Activated naive CD4-positive, alpha-beta T cell treated with anti-CD3 and anti-CD28 coated beads, Interleukin-2, amount 10 ng/mL, durations not matched to agents 7 days and 5 days (primary cell): ENCODE data around the gene ICA1.

Experiments
- CTCF ChIA-PET: fragments of 350-600 bp; sonication (Branson Sonifier 250); formaldehyde crosslinking; loops from one replicate; lab custom pipeline; 2021; ENCODE audit warnings: antibody characterized with exemption; lab: Charles Lee
- DNase-seq: peaks from one replicate; pipeline ENCODE4 v3.0.0-alpha.2; 2020
- H3K27ac Mint-ChIP-seq: one replicate; pipeline ENCODE4 v1.8.0; 2021; ENCODE audit warnings: mild to moderate bottlenecking, moderate library complexity, mixed read lengths
- H3K27me3 Mint-ChIP-seq: one replicate; pipeline ENCODE4 v1.8.0; 2021; ENCODE audit warnings: mild to moderate bottlenecking, mixed read lengths
- H3K36me3 Mint-ChIP-seq: one replicate; pipeline ENCODE4 v1.8.0; 2021; ENCODE audit warnings: mixed read lengths
- H3K4me1 Mint-ChIP-seq: one replicate; pipeline ENCODE4 v1.8.0; 2021; ENCODE audit warnings: mixed read lengths
- H3K4me3 Mint-ChIP-seq: one replicate; pipeline ENCODE4 v1.8.0; 2021; ENCODE audit warnings: mild to moderate bottlenecking, moderate library complexity, mixed read lengths
- H3K9me3 Mint-ChIP-seq: one replicate; pipeline ENCODE4 v1.8.0; 2021; ENCODE audit warnings: mixed read lengths

Gene ICA1

GRCh38 chr7:8146788-8147413 is 115.1 kb downstream of the ICA1 start:
- peaks cover 39% of the 10 kb centered on the region for H3K4me1 Mint-ChIP-seq
- H3K4me3 Mint-ChIP-seq, result no peak overlapping the region
- no peak for DNase-seq
- peaks cover 4% of the 10 kb centered on the region for H3K27me3 Mint-ChIP-seq
- H3K9me3 Mint-ChIP-seq, result peaks cover 5% of the 10 kb centered on the region
- peaks cover 2% of the 10 kb centered on the region for H3K36me3 Mint-ChIP-seq
- no peak overlapping the region for H3K27ac Mint-ChIP-seq
- CTCF ChIA-PET, result interaction anchor here (1.2 to 2.0 kb wide), 2 partner anchors 13 to 21 kb away, joined by 3 to 5 read pairs; no protein-coding TSS in a partner anchor

DNA sequence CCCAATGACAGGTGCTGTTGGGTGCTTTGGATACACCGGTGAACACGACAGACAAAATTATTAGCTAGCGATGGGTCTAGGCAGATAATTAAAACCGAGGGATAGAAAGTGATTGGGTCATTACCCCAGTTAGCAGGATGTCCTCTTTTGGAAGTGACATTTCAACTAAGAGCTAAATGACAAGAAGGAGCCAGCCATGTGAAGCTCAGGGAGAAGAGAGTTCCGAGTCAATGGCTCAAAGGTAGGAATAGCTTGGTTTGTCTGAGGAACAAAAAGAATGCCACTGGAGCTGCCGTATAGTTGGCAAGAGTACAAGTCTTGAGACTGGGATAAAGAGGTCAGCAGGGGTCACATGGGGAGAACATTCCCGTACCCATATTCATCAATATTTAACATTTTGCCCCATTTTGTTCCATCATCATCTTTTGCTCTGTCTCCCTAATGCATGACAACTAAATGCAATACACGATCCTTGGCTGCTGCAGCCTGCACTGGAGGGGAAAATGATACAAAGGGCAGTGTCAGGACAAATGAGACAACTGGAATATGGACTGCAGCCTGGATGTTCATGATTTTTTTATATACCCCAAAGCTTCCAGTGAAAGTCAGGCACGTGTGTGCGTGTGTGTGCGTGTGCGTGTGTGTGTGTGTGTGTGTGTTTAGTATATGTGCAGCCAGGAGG is 115.7 kb downstream of the ICA1 start:
- CTCF ChIA-PET, result interaction anchor here (1.2 to 2.0 kb wide), 2 partner anchors 12 to 21 kb away, joined by 3 to 5 read pairs; no protein-coding TSS in a partner anchor
- Mint-ChIP-seq H3K27ac (no peak overlapping the region), H3K4me3 (no peak overlapping the region), H3K4me1 (peaks cover 39% of the 10 kb centered on the region), H3K36me3 (peaks cover 2% of the 10 kb centered on the region), H3K9me3 (peaks cover under 1% of the 10 kb centered on the region), H3K27me3 (peaks cover 6% of the 10 kb centered on the region)
- DNase-seq, result no peak

GRCh38 chr7:8144856-8145255 is 117.1 kb downstream of the ICA1 start:
- DNase-seq, result no peak
- Mint-ChIP-seq H3K36me3 (no peaks in the 10 kb centered on the region), H3K27me3 (peaks cover 12% of the 10 kb centered on the region), H3K4me3 (no peak overlapping the region), H3K4me1 (peaks cover 32% of the 10 kb centered on the region), H3K9me3 (no peaks in the 10 kb centered on the region), H3K27ac (no peak overlapping the region)
- CTCF ChIA-PET, result no interaction called here

DNA sequence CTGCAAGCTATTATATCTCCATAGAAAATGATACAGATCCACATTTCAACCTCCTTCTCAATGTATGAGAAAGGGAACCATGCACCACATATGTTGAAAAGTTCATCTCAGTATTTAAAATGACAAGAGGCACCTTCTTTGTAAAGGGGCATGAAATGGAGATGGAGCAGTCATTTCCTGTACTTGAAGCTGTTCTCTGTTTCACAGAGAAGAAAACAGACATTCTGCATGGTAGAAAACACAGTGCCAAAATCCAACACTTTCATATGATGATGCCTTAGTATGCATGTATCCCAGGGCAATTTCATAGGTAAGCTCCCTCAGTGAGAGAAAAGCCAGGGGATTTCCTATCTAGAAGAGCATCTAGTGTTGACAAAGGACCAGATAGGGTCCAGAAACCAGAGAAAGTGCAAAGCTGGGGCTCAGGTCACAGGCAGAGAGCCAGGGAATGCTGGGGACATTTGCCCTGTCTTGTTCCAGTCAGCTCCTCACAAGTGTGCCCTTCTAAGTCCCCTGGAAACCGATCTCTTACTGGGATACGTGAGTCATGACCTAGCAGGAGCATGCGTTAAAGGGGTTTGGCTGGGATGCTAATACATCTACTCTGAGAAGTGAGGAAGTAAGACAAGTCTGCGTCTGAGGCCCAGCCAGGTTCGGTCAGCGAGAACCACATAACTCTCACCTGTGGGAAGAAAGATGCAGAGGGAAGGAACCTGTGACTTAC is 118.7 kb downstream of the ICA1 start:
- H3K27me3 Mint-ChIP-seq, result peaks cover 12% of the 10 kb centered on the region
- no peak for DNase-seq
- H3K4me1 Mint-ChIP-seq, result peaks cover 16% of the 10 kb centered on the region
- H3K4me3 Mint-ChIP-seq, result no peak overlapping the region
- no peak overlapping the region for H3K27ac Mint-ChIP-seq
- H3K9me3 Mint-ChIP-seq, result no peaks in the 10 kb centered on the region
- no peaks in the 10 kb centered on the region for H3K36me3 Mint-ChIP-seq
- CTCF ChIA-PET, result interaction anchor here (1.2 to 2.0 kb wide), 2 partner anchors 18 to 46 kb away, joined by 3 to 6 read pairs; no protein-coding TSS in a partner anchor

DNA sequence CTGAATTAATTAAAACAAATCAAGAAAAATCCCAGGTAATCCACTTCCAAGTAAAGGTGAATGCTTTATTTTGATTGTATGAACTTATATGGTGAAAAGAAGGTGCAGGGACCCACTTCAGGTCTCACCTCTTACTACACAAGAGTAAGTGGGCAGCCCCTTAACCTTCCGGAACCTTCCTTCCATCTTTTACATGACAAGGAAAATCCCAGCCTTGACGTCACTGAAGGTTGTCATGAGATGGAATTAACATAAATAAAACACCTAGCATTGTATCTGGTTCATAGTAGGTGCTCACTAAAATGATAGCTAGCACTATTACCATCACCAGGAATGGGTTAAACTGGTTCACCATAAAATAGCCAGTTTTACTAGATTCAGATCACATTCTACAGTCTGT is 119.5 kb downstream of the ICA1 start:
- Mint-ChIP-seq H3K9me3 (no peaks in the 10 kb centered on the region), H3K27me3 (peaks cover 12% of the 10 kb centered on the region), H3K4me1 (peaks cover 16% of the 10 kb centered on the region), H3K27ac (no peak overlapping the region), H3K4me3 (no peak overlapping the region), H3K36me3 (no peaks in the 10 kb centered on the region)
- no peak for DNase-seq
- CTCF ChIA-PET, result interaction anchor here (0.7 to 2.0 kb wide), 4 partner anchors 17 to 48 kb away, joined by 3 to 6 read pairs (median 4); no protein-coding TSS in a partner anchor

- peaks cover 16% of the 10 kb centered on the region for H3K4me1 Mint-ChIP-seq
- no peak for DNase-seq
- CTCF ChIA-PET, result interaction anchor here (1.8 to 1.9 kb wide), 2 partner anchors 15 to 49 kb away, joined by 4 to 5 read pairs; no protein-coding TSS in a partner anchor
- H3K27ac Mint-ChIP-seq, result no peak overlapping the region
- H3K36me3 Mint-ChIP-seq, result no peaks in the 10 kb centered on the region
- peaks cover 7% of the 10 kb centered on the region for H3K27me3 Mint-ChIP-seq
- no peak overlapping the region for H3K4me3 Mint-ChIP-seq
- H3K9me3 Mint-ChIP-seq, result no peaks in the 10 kb centered on the region
These were observed 120.9 kb downstream of the ICA1 start for GRCh38 chr7:8141070-8141469.

DNA sequence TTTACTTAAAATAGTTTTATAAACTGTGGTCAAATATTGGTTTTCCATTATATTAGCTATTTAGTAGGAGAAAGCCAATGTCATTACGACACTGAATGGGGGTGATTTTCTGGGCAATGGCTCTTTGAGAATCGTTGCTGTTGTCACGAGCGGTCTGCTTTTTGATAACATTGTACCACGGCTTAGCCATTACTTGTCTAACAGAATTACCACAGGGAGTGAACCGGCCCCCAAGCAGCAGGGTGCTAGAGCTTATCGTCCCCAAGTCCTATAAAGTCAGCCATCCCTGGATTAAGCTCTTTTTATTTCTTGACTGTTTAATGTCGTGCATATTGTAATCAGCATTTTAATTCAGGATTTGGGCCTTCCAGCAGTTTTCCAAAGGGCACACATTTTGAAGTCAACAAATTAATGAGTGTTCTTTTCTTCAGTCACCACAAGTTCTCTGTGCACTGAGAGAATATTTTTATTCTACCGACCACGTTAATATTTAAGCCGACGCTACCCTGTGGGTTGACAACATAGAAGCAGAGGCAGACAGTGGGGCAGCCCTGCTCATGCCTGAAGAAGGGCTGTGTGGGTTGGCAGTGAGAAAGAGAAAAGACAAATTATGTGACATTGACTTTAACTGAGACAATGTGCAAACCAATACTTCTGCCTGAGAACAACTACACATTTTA is 125.8 kb downstream of the ICA1 start:
- Mint-ChIP-seq H3K27ac (no peak overlapping the region), H3K4me1 (peaks cover 41% of the 10 kb centered on the region), H3K9me3 (no peaks in the 10 kb centered on the region), H3K36me3 (no peaks in the 10 kb centered on the region), H3K27me3 (peaks cover 5% of the 10 kb centered on the region), H3K4me3 (no peak overlapping the region)
- no peak for DNase-seq
- CTCF ChIA-PET, result interaction anchor here (0.8 kb wide), 2 partner anchors 40 to 81 kb away, joined by 3 read pairs; no protein-coding TSS in a partner anchor

DNA sequence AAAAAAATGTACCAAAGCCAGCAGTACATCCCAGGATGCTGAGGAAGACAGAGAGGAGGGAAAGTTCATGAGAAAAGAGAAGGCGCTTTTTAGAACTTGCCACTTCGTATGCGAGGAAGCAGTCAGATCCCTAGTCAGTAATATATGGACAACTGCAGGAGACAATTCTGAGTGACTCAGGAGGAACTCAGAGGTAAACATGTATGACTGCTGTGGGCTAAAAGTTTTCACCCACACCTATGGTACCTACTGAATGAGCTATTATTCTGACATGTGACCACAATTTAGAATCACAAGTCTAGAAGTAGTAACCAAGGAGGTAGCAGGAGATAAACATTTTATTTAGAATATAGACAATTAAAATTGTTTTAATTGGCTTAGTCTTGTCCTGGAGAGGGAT is 126.5 kb downstream of the ICA1 start:
- Mint-ChIP-seq H3K4me1 (peaks cover 48% of the 10 kb centered on the region), H3K27me3 (peaks cover 4% of the 10 kb centered on the region), H3K36me3 (no peaks in the 10 kb centered on the region), H3K27ac (no peak overlapping the region), H3K9me3 (no peaks in the 10 kb centered on the region), H3K4me3 (no peak overlapping the region)
- CTCF ChIA-PET, result interaction anchor here (0.8 to 2.6 kb wide), 3 partner anchors 10 to 81 kb away, joined by 3 to 8 read pairs (median 3); no protein-coding TSS in a partner anchor
- no peak for DNase-seq

- Mint-ChIP-seq H3K27me3 (no peaks in the 10 kb centered on the region), H3K27ac (peak overlapping the region; percentile 74), H3K9me3 (no peaks in the 10 kb centered on the region), H3K36me3 (no peaks in the 10 kb centered on the region), H3K4me3 (no peak overlapping the region), H3K4me1 (peaks cover 55% of the 10 kb centered on the region)
- CTCF ChIA-PET, result interaction anchor here (0.9 to 2.6 kb wide), 4 partner anchors 8 to 162 kb away, joined by 3 to 8 read pairs (median 4); no protein-coding TSS in a partner anchor
- no peak for DNase-seq
These were observed 127.8 kb downstream of the ICA1 start for GRCh38 chr7:8134089-8134733.

- CTCF ChIA-PET, result interaction anchor here (0.9 to 2.6 kb wide), 6 partner anchors 8 to 369 kb away, joined by 3 to 8 read pairs (median 4); no protein-coding TSS in a partner anchor
- H3K4me3 Mint-ChIP-seq, result no peak overlapping the region
These were observed 128.6 kb downstream of the ICA1 start for GRCh38 chr7:8133188-8133848.

GRCh38 chr7:8131694-8132605 is 130.0 kb downstream of the ICA1 start:
- Mint-ChIP-seq H3K27ac (peak overlapping the region; percentile 96), H3K4me3 (peak overlapping the region; percentile 49), H3K36me3 (peaks cover 5% of the 10 kb centered on the region), H3K27me3 (no peaks in the 10 kb centered on the region), H3K4me1 (peaks cover 76% of the 10 kb centered on the region), H3K9me3 (no peaks in the 10 kb centered on the region)
- CTCF ChIA-PET, result interaction anchor here (0.6 to 1.2 kb wide), 3 partner anchors 44 to 367 kb away, joined by 3 to 4 read pairs (median 3); no protein-coding TSS in a partner anchor
- peak; percentile 46 for DNase-seq

More at GRCh38 chr7:8133188-8133848, 128.6 kb downstream of the ICA1 start:
- no peak for DNase-seq
- Mint-ChIP-seq H3K27me3 (no peaks in the 10 kb centered on the region), H3K27ac (peak overlapping the region; percentile 96), H3K9me3 (no peaks in the 10 kb centered on the region), H3K36me3 (no peaks in the 10 kb centered on the region), H3K4me1 (peaks cover 62% of the 10 kb centered on the region)

- Mint-ChIP-seq H3K4me3 (no peak overlapping the region), H3K9me3 (no peaks in the 10 kb centered on the region), H3K27me3 (no peaks in the 10 kb centered on the region), H3K27ac (no peak overlapping the region), H3K4me1 (peaks cover 88% of the 10 kb centered on the region), H3K36me3 (peaks cover 5% of the 10 kb centered on the region)
- CTCF ChIA-PET, result no interaction called here
- DNase-seq, result no peak
These were observed 131.3 kb downstream of the ICA1 start for GRCh38 chr7:8130663-8131062.
